K562 (cell line): Measurements from ENCODE around the gene PPAN. TPM values are rescaled to one million over a fixed set of nuclear protein-coding genes. Genes with fewer than 3 reads are reported as not detected.

Source experiments
- ATAC-seq: fragments of 200-7000 bp; cut with Tn5 transposase; 3 replicates; pipeline ENCODE4 v1.9.1; 2020; ENCODE audit warnings: moderate library complexity
- BruUV-seq: library from RNA; stranded (reverse); fragments of 400-500 nt; replicated peaks from 2 replicates; lab custom pipeline; 2021; lab: Mats Ljungman, UMichigan
- CTCF ChIA-PET: fragments of 300-600 bp; formaldehyde crosslinking; extraction: SDS; loops from one replicate; lab custom pipeline; 2021; ENCODE audit warnings: low intra/inter-chr PET ratio; lab: Yijun Ruan, JAX
- POLR2A ChIA-PET: fragments of 300-600, 350-650 bp; sonication (Branson Sonifier 250); formaldehyde crosslinking; extraction: SDS; loops from one replicate; lab custom pipeline; 2021; ENCODE audit warnings: antibody characterized with exemption, inconsistent platforms; lab: Yijun Ruan, JAX
- DNase-seq, 4 experiments: peaks; one replicate each; pipeline versions ENCODE4 v3.0.0 to v3.0.0-alpha.2; 2011 to 2018; ENCODE audit warnings: low spot score in 3 of 4, mixed read lengths in 3 of 4; ENCODE audit errors: extremely low read depth in 1 of 4
- FAIRE-seq: peaks from 2 replicates; lab custom pipeline; 2011; peaks lifted over from hg19 to GRCh38; lab: Jason Lieb, UNC
- H2AFZ ChIP-seq: 2 replicates; pipeline ENCODE4 v1.6.0; 2011; ENCODE audit warnings: low read depth, low read length, control low read depth, inconsistent platforms
- H3K27ac ChIP-seq: fragments of 200-600 bp; 3 replicates; pipeline ENCODE4 v1.8.0; 2011; ENCODE audit warnings: low read depth, mild to moderate bottlenecking, control low read depth, inconsistent platforms, low read length, moderate library complexity, mixed read lengths; ENCODE audit errors: extremely low read depth
- H3K27me3 ChIP-seq, 2 experiments: fragments of 300-600 bp in 1 of 2; 2 replicates in 1 of 2; 3 replicates in 1 of 2; pipeline versions ENCODE4 v1.6.0 to v1.8.0; 2011; ENCODE audit warnings: inconsistent platforms in 2 of 2, low read length in 2 of 2, mild to moderate bottlenecking in 1 of 2, mixed read lengths in 1 of 2, moderate library complexity in 1 of 2; ENCODE audit not compliant: control insufficient read depth in 2 of 2, insufficient read depth in 2 of 2
- H3K36me3 ChIP-seq: fragments of 300-600 bp; 3 replicates; pipeline ENCODE4 v1.8.0; 2011; ENCODE audit warnings: mild to moderate bottlenecking, low read length, inconsistent platforms; ENCODE audit not compliant: control insufficient read depth, insufficient read depth
- H3K4me1 ChIP-seq, 2 experiments: fragments of 200-600 bp in 1 of 2; replicated peaks in 1 of 2; 2 replicates in 1 of 2; 3 replicates in 1 of 2; pipeline versions ENCODE4 v1.5.1 to v1.8.0; 2011; ENCODE audit warnings: inconsistent platforms in 2 of 2, low read length in 2 of 2, mild to moderate bottlenecking in 1 of 2, mixed read lengths in 1 of 2, moderate library complexity in 1 of 2; ENCODE audit not compliant: control insufficient read depth in 2 of 2, insufficient read depth in 2 of 2
- H3K4me2 ChIP-seq: 2 replicates; pipeline ENCODE4 v1.6.1; 2011; ENCODE audit warnings: low read length, control low read depth, inconsistent platforms, mixed read lengths; ENCODE audit not compliant: insufficient read depth
- H3K4me3 ChIP-seq: fragments of 200-600 bp; sonication (generic), shearing (Covaris generic); 2 replicates; pipeline ENCODE4 v1.5.1; 2016; ENCODE audit warnings: control low read depth, inconsistent platforms
- H3K79me2 ChIP-seq: fragments of 200-600 bp; 3 replicates; pipeline ENCODE4 v1.8.0; 2011; ENCODE audit warnings: low read length, inconsistent platforms; ENCODE audit not compliant: control insufficient read depth, insufficient read depth
- H3K9ac ChIP-seq, 2 experiments: 2 replicates each; pipeline versions ENCODE4 v1.6.0 to v1.6.1; 2011; ENCODE audit warnings: low read depth in 2 of 2, low read length in 2 of 2, control low read depth in 1 of 2, inconsistent platforms in 1 of 2, mild to moderate bottlenecking in 1 of 2, mixed read lengths in 1 of 2; ENCODE audit not compliant: insufficient read depth in 1 of 2
- H3K9me1 ChIP-seq: one replicate; pipeline ENCODE4 v1.6.0; 2011; ENCODE audit warnings: inconsistent platforms, mild to moderate bottlenecking, low read length, moderate library complexity; ENCODE audit not compliant: control insufficient read depth, insufficient read depth
- H3K9me3 ChIP-seq: replicated peaks from 2 replicates; pipeline ENCODE4 v1.5.1; 2011; ENCODE audit warnings: low read depth, low read length, inconsistent platforms; ENCODE audit not compliant: control insufficient read depth, insufficient read depth
- H4K20me1 ChIP-seq: replicated peaks from 2 replicates; pipeline ENCODE4 v1.6.1; 2011; ENCODE audit warnings: low read length, inconsistent platforms, mixed read lengths; ENCODE audit not compliant: control insufficient read depth, insufficient read depth
- GTF2F1 ChIP-seq: IDR thresholded peaks from 2 replicates; pipeline ENCODE4 v1.6.1; 2011; ENCODE audit warnings: low read depth, low read length, improper control_type of control experiment
- HSF4 ChIP-seq: fragments of 250-450 bp; sonication (Bioruptor Pico); IDR thresholded peaks from 2 replicates; pipeline ENCODE4 v2.1.2; 2022; ENCODE audit warnings: mild to moderate bottlenecking, moderate library complexity, borderline replicate concordance
- POLR2A ChIP-seq: fragments of 450-650 bp; conservative IDR thresholded peaks from 2 replicates; pipeline ENCODE4 v1.6.1; 2016
- POLR2AphosphoS2 ChIP-seq: IDR thresholded peaks from 2 replicates; pipeline ENCODE4 v1.6.1; 2012; ENCODE audit warnings: low read length, improper control_type of control experiment
- POLR2AphosphoS5 ChIP-seq: IDR thresholded peaks from 2 replicates; pipeline ENCODE4 v1.6.1; 2011; ENCODE audit warnings: mild to moderate bottlenecking, low read depth, low read length, moderate library complexity; ENCODE audit not compliant: control insufficient read depth, insufficient read depth
- POLR2G ChIP-seq: fragments of 200-400 bp; formaldehyde crosslinking; IDR thresholded peaks from 2 replicates; pipeline ENCODE4 v1.6.1; 2017; ENCODE audit warnings: low read depth, mild to moderate bottlenecking, antibody characterized with exemption, low read length, moderate library complexity
- RBFOX2 ChIP-seq: fragments of 200-400 bp; formaldehyde crosslinking; IDR thresholded peaks from 2 replicates; pipeline ENCODE4 v1.6.1; 2017; ENCODE audit warnings: low read depth, mild to moderate bottlenecking, low read length, moderate library complexity
- RBM22 ChIP-seq: fragments of 200-400 bp; formaldehyde crosslinking; IDR thresholded peaks from 2 replicates; pipeline ENCODE4 v1.6.1; 2018; ENCODE audit warnings: low read length, low read depth; ENCODE audit not compliant: poor library complexity, severe bottlenecking
- SUPT5H ChIP-seq: fragments of 450-650 bp; IDR thresholded peaks from 2 replicates; pipeline ENCODE4 v1.6.1; 2016
- ZNF184 ChIP-seq: sonication (generic); formaldehyde crosslinking; IDR thresholded peaks from 2 replicates; pipeline ENCODE4 v1.5.0; 2020; ENCODE audit warnings: missing genetic modification reagents
- ZNF583 ChIP-seq: fragments of 250-450 bp; sonication (Bioruptor Pico); IDR thresholded peaks from 2 replicates; pipeline ENCODE4 v1.4.0; 2020
- WGBS: fragments of 100-300 bp; shearing (Covaris generic); methylation state at CpG from one replicate; pipeline ENCODE4 v1.1.6; 2016; ENCODE audit warnings: low coverage, mixed read lengths; ENCODE audit not compliant: insufficient coverage; ENCODE audit errors: missing lambda C conversion rate; 5-methylcytosine and 5-hydroxymethylcytosine counted together
- in situ Hi-C: fragments of 300-500 bp; cut with MboI; formaldehyde crosslinking; loops from 4 replicates; pipeline ENCODE4 v1.15.0; 2018; ENCODE audit warnings: inconsistent platforms, mixed read lengths
- intact Hi-C: fragments of 100-400 bp; cut with micrococcal nuclease; formaldehyde crosslinking; loops from 2 replicates; pipeline ENCODE4 v1.14.2; 2022
- polyA plus RNA-seq, 8 experiments: library from polyadenylated mRNA; depleted of rRNA in 4 of 8; stranded (reverse) in 5 of 8; unstranded in 3 of 8; fragments of >200 nt; fragmentation: Nextera tagmentation in 2 of 8; fragmentation: Illumina TruSeq in 1 of 8; extraction: Ambion mirVana in 2 of 8; extraction: Trizol in 1 of 8; gene quantifications; 2 replicates each; pipeline versions ENCODE4 v1.2.1 to v1.2.3, GENCODE V29; 2011 to 2014; ENCODE audit warnings: inconsistent platforms in 1 of 8, missing spikeins in 1 of 8
- total RNA-seq, 7 experiments: library from RNA; depleted of rRNA in 6 of 7; stranded (reverse); fragments of >200 nt in 6 of 7; fragmentation: Illumina TruSeq in 2 of 7; extraction: Trizol in 2 of 7; gene quantifications; 2 replicates each; pipeline versions ENCODE4 v1.2.1 to v1.2.3, GENCODE V29; 2011 to 2021; ENCODE audit warnings: low replicate concordance in 1 of 7

PPAN gene
- total and polyA plus RNA-seq, 9 of the 15 experiments (the other 6 are each of a cell fraction or from before 2014, with no cell fraction given), result 2.2 to 129 (median 59.1) TPM

DNA sequence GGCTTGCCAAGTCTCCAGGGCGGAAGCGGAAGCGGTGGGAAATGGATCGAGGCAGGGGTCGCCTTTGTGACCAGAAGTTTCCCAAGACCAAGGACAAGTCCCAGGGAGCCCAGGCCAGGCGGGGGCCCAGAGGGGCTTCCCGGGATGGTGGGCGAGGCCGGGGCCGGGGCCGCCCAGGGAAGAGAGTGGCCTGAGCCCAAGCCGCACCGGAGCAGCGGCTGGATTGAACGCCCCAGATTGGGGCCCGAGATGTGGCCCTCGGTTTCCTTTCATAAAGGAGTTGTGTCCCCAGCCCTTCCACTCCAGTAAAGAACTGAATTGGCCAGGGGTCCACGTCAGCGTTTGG, 4.8 kb downstream of the PPAN start:
- H3K27ac ChIP-seq, result no peak overlapping the region
- TSS peak; percentile 29 for BruUV-seq
- H3K4me1 ChIP-seq, result peaks cover 3 to 79% of the 10 kb centered on the region in 2 experiments; a peak in 4 of 5 replicates
- ChIA-PET CTCF (no interaction called here), POLR2A (interaction anchor here (1.4 kb wide), 1 partner anchor 14 kb away, joined by 5 read pairs; no protein-coding TSS in a partner anchor)
- no peaks in the 10 kb centered on the region; the same call in 1 of the 2 replicates for H4K20me1 ChIP-seq
- no peaks in the 10 kb centered on the region for H3K9me1 ChIP-seq
- H3K27me3 ChIP-seq, result no peaks in the 10 kb centered on the region
- no peak overlapping the region for H3K4me2 ChIP-seq
- in situ Hi-C loops, result no loop called here
- intact Hi-C loops, result loop anchor here (5.0 kb wide), 1 partner anchor 179 kb away; no protein-coding TSS in a partner anchor
- peaks cover 64% of the 10 kb centered on the region for H3K36me3 ChIP-seq
- DNase-seq (no peak), ATAC-seq (no peak), FAIRE-seq (no peak)
- TF ChIP-seq GTF2F1, result no peak
- no peak for TF ChIP-seq ZNF184 (CRISPR knock-in tag)
- peak; percentile 46 for TF ChIP-seq RBFOX2
- H3K79me2 ChIP-seq, result peaks cover 35% of the 10 kb centered on the region
- no peak overlapping the region for H2AFZ ChIP-seq
- no peak overlapping the region for H3K4me3 ChIP-seq
- 96% methylated on average over 11 of the region's 19 CpGs for WGBS
- H3K9ac ChIP-seq, result 0 out of 4 replicates have a peak overlapping the region, but pooled peaks of 1 of the 2 experiments have one; percentile 57
- H3K9me3 ChIP-seq, result no peaks in the 10 kb centered on the region

DNA sequence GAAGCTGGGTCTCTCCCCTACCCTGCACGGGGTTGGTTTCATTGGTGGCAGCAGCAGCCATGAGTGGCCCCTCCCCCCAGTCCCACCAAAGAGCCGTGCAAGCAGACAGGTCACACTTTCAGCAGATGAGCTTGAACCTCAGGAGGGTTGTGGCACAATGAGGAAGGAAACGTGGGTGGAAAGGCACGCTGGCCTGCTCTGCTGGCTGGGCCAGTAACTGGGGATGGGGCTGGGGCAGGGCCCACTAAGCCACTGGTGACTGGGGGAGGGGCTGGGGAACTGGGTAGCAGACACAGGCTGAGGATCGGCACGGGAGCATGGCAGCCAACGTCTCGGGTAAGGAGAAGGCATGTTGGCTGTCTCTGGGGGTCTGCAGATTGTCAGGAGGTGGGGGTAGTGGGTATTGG, 5.2 kb downstream of the PPAN start, which contains the start of gene P2RY11:
TSS of gene P2RY11 (plus strand) at position 289 of the 407 bp plus-strand sequence. CDS start at position 318, 29 bp downstream.
- Histone ChIP-seq H4K20me1 (no peaks in the 10 kb centered on the region; the same call in 1 of the 2 replicates), H3K36me3 (peaks cover 69% of the 10 kb centered on the region), H3K4me2 (no peak within 1 kb of the TSS), H3K4me3 (no peak within 1 kb of the TSS), H3K9me1 (no peaks in the 10 kb centered on the region), H3K9me3 (no peaks in the 10 kb centered on the region), H3K27me3 (no peaks in the 10 kb centered on the region), H2AFZ (no peak within 1 kb of the TSS), H3K4me1 (peaks cover 3 to 81% of the 10 kb centered on the region in 2 experiments; a peak in 4 of 5 replicates), H3K9ac (peak within 1 kb of the TSS in 1 of 2 experiments; percentile 70; a peak in 2 of 4 replicates), H3K27ac (no peak within 1 kb of the TSS), H3K79me2 (peaks cover 30% of the 10 kb centered on the region)
- CTCF ChIA-PET, result no interaction called here
- DNase-seq, result peak in 2 of 4 experiments; percentile 11 to 20
- FAIRE-seq, result no peak
- in situ Hi-C loops, result no loop called here
- ATAC-seq, result no peak
- POLR2A ChIA-PET, result interaction anchor here (0.7 to 1.4 kb wide), 3 partner anchors 15 to 244 kb away, joined by 3 to 5 read pairs (median 3); no protein-coding TSS in a partner anchor
- no TSS peak for BruUV-seq
- intact Hi-C loops, result loop anchor here (5.0 kb wide), 1 partner anchor 179 kb away; no protein-coding TSS in a partner anchor
- 64% methylated on average over 7 of the region's 8 CpGs for WGBS
- no peak for TF ChIP-seq HSF4 (CRISPR knock-in tag)
- TF ChIP-seq POLR2AphosphoS5, result peak; percentile 41; the same call in 1 of the 2 replicates
- TF ChIP-seq ZNF583 (CRISPR knock-in tag), result no peak
- peak; percentile 20 for TF ChIP-seq POLR2A
- TF ChIP-seq SUPT5H, result peak; percentile 42
- TF ChIP-seq RBFOX2, result peak; percentile 11
- peak; percentile 33 for TF ChIP-seq RBM22
- no peak for TF ChIP-seq POLR2AphosphoS2
- TF ChIP-seq POLR2G, result peak; percentile 56
